GM15510 (cell line): ENCODE results near the gene RAB40C.

Source experiments
- POLR2A ChIP-seq: IDR thresholded peaks from 3 replicates; pipeline ENCODE4 v1.6.1; 2011; ENCODE audit warnings: borderline replicate concordance; ENCODE audit not compliant: insufficient read length; ENCODE audit errors: extremely low read depth

Gene RAB40C

DNA sequence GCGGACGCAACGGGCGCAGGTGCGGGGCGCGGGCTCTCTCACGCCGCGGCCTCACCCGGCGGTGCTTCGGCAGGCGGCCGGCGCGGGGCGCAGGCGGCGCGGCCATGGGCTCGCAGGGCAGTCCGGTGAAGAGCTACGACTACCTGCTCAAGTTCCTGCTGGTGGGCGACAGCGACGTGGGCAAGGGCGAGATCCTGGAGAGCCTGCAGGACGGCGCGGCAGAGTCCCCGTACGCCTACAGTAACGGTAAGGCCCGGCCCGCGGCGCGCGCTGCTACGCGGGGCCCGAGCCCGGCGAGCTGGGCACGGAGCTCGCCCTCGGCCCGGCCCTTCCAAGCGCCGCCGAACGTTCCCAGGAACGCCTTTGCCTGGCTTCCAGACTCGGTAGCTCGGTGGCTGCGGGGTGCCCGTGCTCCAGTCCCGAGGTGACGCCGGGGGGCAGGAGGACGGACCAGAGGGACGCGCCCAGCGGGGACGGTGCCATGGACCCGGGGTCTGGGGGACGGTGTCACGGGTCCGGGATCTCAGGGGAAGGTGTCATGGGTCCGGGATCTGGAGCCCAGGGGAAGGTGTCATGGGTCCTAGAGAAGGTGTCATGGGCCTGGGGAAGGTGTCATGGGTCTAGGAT is 435 bp downstream of the RAB40C start:
- TF ChIP-seq POLR2A = peak; percentile 7

GRCh38 chr16:590815-591200 is 942 bp downstream of the RAB40C start:
- no peak for TF ChIP-seq POLR2A

GRCh38 chr16:591231-591630 is 1.4 kb downstream of the RAB40C start:
- TF ChIP-seq POLR2A = no peak

GRCh38 chr16:591892-592517 is 2.1 kb downstream of the RAB40C start:
- no peak for TF ChIP-seq POLR2A

GRCh38 chr16:592518-593306 is 2.8 kb downstream of the RAB40C start:
- TF ChIP-seq POLR2A = no peak

GRCh38 chr16:593406-593805 is 3.5 kb downstream of the RAB40C start:
- TF ChIP-seq POLR2A = no peak

- no peak for TF ChIP-seq POLR2A
Observed at GRCh38 chr16:593807-594206, 3.9 kb downstream of the RAB40C start.

DNA sequence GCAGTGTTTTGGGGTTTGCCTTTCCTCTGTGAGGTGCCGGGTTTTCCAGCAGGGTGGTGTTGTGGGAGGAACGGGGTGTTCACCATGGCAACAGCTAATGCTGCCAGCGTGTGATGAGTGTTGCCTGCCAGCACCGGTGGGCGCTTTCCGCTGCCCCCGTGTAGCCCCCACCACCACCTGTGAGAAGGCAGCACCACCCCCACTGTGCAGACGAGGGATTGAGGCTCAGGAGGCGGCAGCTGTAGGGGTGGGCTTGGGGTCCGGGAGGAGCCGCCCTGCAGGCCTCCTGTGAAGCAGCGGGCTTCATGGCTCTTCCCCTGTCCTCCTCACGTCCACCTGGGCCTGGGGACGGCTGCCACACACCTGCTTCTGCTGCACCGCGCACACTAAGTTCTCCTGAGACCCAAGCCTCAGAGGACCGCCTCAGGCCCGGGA is 5.2 kb downstream of the RAB40C start:
- TF ChIP-seq POLR2A = no peak

GRCh38 chr16:595942-596735 is 6.3 kb downstream of the RAB40C start:
- TF ChIP-seq POLR2A = no peak

DNA sequence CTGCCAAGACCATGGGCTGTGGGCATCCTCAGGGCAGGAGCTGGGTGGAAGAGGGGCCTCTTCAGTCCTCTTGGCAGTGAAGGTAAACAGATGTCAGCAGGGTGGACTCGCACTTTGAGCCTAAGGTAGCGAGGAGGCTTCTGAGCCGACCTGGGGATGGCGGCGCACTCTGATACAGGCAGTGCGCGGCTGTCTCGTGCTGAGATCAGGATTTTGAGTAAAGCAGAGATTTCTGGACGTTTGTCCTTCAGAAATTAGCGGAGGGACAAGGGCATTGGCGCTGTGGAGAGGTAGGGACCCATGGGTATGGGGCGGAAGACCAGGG is 6.8 kb downstream of the RAB40C start:
- TF ChIP-seq POLR2A = no peak

- TF ChIP-seq POLR2A = no peak
Observed at GRCh38 chr16:598823-599739, 9.2 kb downstream of the RAB40C start.

- TF ChIP-seq POLR2A = no peak
Observed at GRCh38 chr16:600781-601180, 10.9 kb downstream of the RAB40C start.

DNA sequence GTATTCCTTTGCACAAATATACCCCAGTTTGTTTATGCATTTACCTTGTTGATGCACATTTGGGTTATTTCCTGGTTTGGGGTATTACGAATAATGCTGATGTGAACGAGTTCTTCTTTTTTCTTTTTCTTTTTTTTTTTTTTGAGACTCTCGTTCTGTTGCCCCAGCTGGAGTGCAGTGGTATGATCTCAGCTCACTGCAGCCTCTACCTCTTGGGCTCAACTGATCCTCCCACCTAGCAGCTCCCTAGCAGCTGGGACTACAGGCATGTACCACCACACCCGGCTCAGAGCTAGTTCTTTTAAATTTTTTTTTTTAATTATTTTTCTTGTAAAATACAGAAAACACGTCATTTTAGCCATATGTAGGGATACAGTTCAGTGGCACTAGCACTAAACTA is 14.1 kb downstream of the RAB40C start:
- no peak for TF ChIP-seq POLR2A

DNA sequence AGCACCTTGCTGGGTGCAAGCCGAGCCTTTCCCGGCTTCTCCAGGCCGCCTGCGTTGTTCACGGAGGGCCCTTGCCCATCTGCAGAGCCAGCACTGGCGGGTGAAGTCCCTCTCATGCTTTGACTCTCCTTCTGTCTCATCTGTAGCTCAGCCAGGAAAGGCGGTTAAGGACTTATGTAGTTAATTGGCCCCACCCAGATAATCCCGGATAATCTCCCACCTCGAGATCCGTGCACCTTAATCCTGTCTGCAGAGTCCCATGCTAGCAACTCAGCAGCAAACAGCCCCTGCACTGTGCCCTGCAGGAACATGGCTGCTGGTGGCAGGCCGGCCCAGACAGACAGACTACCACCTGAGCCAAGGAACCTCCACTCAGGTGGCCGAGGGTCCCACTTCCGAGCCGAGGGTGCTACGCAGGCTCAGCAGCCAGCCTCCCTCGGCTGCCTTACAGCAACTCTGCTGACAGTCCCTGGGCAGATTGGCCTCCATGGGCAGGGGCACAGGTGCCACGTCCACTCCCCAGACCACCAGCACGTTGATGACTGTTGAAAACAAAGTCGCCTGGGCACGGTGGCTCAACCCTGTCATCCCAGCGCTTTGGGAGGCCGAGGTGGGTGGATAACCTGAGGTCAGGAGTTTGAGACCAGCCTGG is 16.9 kb downstream of the RAB40C start:
- no peak for TF ChIP-seq POLR2A
